ENCODE data around the gene POLE.

DNA sequence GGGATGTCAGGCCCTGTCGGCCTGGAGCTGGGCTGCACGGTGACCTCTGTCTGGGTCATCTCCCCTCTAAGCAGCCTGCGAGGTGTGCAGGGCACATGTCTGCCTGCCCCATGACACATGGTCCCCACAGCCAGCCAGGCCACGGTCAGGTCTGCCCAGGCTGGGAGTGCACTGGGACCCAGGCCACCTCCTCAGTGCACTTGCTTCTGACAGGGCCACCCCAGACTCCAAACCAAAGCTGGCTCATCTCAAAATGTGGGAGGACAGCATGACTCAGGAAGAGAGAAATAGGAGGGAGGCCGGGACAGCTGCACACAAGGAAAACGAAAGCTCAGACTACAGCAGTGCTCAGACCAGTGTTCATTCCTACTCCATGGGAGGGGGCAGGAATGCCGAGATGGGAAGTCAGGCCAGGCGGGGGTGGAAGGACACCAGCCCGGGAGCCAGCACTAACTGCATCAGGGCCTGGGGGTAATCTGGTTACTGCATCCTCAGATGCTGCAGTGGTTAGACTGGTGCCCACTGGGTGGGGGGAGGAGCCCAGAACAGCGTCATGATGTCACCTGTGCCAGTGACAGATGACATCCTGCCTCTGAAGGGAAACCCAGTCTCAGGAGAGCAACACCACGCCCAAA is 64.6 kb downstream of the POLE start:
- no peak for TF ChIP-seq POLR2A (IDR thresholded peaks at IDR 0.05)
- TF ChIP-seq, protein P1, sequence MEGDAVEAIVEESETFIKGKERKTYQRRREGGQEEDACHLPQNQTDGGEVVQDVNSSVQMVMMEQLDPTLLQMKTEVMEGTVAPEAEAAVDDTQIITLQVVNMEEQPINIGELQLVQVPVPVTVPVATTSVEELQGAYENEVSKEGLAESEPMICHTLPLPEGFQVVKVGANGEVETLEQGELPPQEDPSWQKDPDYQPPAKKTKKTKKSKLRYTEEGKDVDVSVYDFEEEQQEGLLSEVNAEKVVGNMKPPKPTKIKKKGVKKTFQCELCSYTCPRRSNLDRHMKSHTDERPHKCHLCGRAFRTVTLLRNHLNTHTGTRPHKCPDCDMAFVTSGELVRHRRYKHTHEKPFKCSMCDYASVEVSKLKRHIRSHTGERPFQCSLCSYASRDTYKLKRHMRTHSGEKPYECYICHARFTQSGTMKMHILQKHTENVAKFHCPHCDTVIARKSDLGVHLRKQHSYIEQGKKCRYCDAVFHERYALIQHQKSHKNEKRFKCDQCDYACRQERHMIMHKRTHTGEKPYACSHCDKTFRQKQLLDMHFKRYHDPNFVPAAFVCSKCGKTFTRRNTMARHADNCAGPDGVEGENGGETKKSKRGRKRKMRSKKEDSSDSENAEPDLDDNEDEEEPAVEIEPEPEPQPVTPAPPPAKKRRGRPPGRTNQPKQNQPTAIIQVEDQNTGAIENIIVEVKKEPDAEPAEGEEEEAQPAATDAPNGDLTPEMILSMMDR (IDR thresholded peaks at IDR 0.05), result no peak

All from esophagus squamous epithelium (tissue), 4 donors.